ENCODE measurements around the gene HIF3A.
"Not testable (repeated sequence)": the region's sequence is repeated elsewhere in the genome, so short reads cannot be mapped to it uniquely, and the experiment has no call there.

Gene HIF3A

GRCh38 chr19:46303691-46304397 lies 7.0 kb downstream of the HIF3A start:
- Mint-ChIP-seq H3K9me3 (peaks cover 8% of the 10 kb centered on the region), H3K27me3 (no peaks in the 10 kb centered on the region), H3K4me1 (no peaks in the 10 kb centered on the region), H3K27ac (no peak overlapping the region), H3K4me3 (no peak overlapping the region), H3K36me3 (ENCODE audit: low read depth) (no peaks in the 10 kb centered on the region)
- ATAC-seq: no peak
- DNase-seq: peak; percentile 4

DNA sequence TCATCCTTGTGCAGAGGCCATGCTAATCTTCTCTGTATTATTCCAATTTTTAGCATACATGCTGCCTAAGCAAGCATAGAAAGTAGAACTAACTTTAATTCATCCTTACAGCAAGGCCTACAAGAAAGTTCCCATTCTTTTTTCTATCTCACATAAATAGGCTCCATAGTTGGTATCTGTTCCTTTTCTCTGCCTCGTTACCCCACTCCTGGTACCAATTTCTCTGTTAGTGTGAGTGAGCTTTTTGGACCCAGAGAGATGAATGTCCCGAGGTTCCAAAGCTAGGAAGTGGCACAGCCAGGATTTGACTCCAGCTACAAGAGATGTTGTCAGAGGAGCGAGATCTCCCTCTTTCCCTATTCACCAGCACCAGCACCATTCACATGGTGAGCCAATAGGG lies 9.7 kb downstream of the HIF3A start:
- no peaks in the 10 kb centered on the region for H3K27me3 Mint-ChIP-seq
- no peak for ATAC-seq
- no peak for DNase-seq
- H3K27ac Mint-ChIP-seq: no peak overlapping the region
- H3K36me3 Mint-ChIP-seq (ENCODE audit: low read depth): no peaks in the 10 kb centered on the region
- peaks cover 8% of the 10 kb centered on the region for H3K9me3 Mint-ChIP-seq
- no peaks in the 10 kb centered on the region for H3K4me1 Mint-ChIP-seq
- H3K4me3 Mint-ChIP-seq: no peak overlapping the region

DNA sequence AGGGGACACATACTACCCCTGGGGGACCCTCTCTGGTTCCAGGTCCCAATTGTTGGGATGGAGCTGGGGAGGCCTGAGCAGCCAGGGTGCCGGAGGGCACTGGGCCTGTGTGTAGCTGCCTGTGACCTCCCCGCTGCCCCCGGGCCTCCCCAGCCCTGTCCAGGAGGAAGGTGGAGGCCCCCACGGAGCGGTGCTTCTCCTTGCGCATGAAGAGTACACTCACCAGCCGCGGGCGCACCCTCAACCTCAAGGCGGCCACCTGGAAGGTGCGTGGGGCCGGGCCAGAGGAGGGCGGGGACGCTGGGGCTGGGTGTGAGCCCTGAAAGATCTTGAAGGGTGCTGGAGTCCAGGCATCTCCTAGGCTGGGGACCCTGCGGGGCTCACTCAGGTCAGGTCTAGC lies 11.7 kb downstream of the HIF3A start:
- H3K27me3 Mint-ChIP-seq: peaks cover 2% of the 10 kb centered on the region
- ATAC-seq (no peak), DNase-seq (no peak)
- no peaks in the 10 kb centered on the region for H3K4me1 Mint-ChIP-seq
- H3K4me3 Mint-ChIP-seq: no peak overlapping the region
- no peak overlapping the region for H3K27ac Mint-ChIP-seq
- H3K9me3 Mint-ChIP-seq: peaks cover 8% of the 10 kb centered on the region
- no peaks in the 10 kb centered on the region for H3K36me3 Mint-ChIP-seq (ENCODE audit: low read depth)

DNA sequence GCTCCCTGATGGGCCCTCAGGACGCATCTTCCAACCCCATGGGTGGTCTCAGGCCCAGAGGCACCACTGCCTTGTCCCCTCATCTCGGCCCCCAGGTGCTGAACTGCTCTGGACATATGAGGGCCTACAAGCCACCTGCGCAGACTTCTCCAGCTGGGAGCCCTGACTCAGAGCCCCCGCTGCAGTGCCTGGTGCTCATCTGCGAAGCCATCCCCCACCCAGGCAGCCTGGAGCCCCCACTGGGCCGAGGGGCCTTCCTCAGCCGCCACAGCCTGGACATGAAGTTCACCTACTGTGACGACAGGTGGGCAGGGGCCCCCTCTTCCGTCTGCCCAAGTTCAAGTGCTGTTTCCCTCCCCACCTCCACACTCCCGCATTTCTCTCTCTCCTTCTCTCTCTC lies 12.2 kb downstream of the HIF3A start:
- H3K27ac Mint-ChIP-seq: no peak overlapping the region
- no peak for DNase-seq
- H3K4me3 Mint-ChIP-seq: no peak overlapping the region
- no peaks in the 10 kb centered on the region for H3K36me3 Mint-ChIP-seq (ENCODE audit: low read depth)
- H3K4me1 Mint-ChIP-seq: no peaks in the 10 kb centered on the region
- peaks cover 8% of the 10 kb centered on the region for H3K9me3 Mint-ChIP-seq
- ATAC-seq: no peak
- H3K27me3 Mint-ChIP-seq: peaks cover 2% of the 10 kb centered on the region

DNA sequence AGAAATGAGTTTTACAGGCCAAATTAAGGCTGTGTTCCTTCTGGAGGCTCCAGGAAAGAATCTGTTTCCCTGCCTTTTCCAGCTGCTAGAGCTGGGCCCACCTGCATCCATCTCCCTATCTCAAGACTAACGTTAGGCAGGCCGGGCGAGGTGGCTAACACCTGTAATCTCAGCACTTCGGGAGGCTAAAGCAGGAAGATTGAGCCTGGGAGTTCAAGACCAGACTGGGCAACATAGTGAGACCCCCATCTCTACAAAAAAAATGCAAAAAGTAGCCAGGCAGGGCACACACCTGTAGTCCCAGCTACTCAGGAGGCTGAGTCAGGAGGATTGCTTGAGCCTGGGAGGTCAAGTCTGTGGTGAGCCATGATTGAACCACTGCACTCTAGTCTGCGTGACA lies 14.6 kb downstream of the HIF3A start:
- DNase-seq: no peak
- H3K27me3 Mint-ChIP-seq: peaks cover 2% of the 10 kb centered on the region
- no peak overlapping the region for H3K27ac Mint-ChIP-seq
- ATAC-seq: no peak
- no peaks in the 10 kb centered on the region for H3K36me3 Mint-ChIP-seq (ENCODE audit: low read depth)
- H3K9me3 Mint-ChIP-seq: peaks cover 5% of the 10 kb centered on the region
- H3K4me3 Mint-ChIP-seq: no peak overlapping the region
- H3K4me1 Mint-ChIP-seq: no peaks in the 10 kb centered on the region

- H3K9me3 Mint-ChIP-seq; DNase-seq; H3K4me3 Mint-ChIP-seq; H3K27me3 Mint-ChIP-seq; H3K36me3 Mint-ChIP-seq (ENCODE audit: low read depth); H3K27ac Mint-ChIP-seq; ATAC-seq; H3K4me1 Mint-ChIP-seq: not testable (repeated sequence)
Observed at GRCh38 chr19:46313540-46314469, 17.0 kb downstream of the HIF3A start.

DNA sequence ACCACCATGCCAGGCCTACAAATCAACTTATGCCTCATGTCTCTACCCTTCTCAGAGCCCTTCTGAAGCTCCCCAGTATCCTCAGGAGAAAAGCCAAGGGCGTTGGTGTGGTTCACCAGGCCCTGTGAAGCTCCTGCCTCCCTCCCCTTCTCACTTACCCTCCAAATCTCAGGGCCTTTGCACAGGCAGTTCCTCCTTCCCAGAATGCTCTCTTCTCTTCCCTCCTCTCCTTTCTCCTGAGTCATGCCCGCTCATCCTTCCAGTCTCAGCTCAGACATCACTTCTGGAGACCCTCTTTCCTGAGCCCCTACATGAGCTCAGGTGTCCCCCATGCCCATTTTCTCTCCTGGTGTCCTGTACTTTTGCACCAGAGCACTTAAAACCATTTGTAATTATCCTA lies 20.5 kb downstream of the HIF3A start:
- Mint-ChIP-seq H3K4me1 (no peaks in the 10 kb centered on the region), H3K27ac (no peak overlapping the region), H3K4me3 (no peak overlapping the region), H3K9me3 (no peaks in the 10 kb centered on the region), H3K36me3 (ENCODE audit: low read depth) (no peaks in the 10 kb centered on the region), H3K27me3 (peaks cover 2% of the 10 kb centered on the region)
- ATAC-seq: no peak
- no peak for DNase-seq

DNA sequence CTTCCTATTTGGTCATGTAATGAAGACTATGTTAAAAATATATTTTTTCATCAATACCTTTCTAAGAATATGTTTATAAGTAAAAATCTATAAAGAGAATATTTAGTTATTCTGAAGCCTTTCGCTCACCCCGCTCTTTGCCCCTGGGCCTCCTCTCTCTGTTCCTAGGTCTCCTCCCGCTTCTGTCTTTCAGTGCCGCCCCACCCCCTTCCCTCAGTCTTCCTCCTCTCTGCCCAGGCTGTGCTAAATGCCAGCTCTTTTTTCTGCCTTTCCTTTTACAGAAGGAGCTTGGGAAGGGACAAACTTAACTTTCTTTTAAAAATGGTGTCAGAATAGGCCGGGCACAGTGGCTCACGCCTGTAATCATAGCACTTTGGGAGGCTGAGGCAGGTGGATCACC lies 22.8 kb downstream of the HIF3A start:
- no peaks in the 10 kb centered on the region for H3K36me3 Mint-ChIP-seq (ENCODE audit: low read depth)
- ATAC-seq: no peak
- H3K4me1 Mint-ChIP-seq: no peaks in the 10 kb centered on the region
- no peak for DNase-seq
- no peaks in the 10 kb centered on the region for H3K9me3 Mint-ChIP-seq
- H3K27ac Mint-ChIP-seq: no peak overlapping the region
- H3K4me3 Mint-ChIP-seq: no peak overlapping the region
- H3K27me3 Mint-ChIP-seq: no peaks in the 10 kb centered on the region

GRCh38 chr19:46320559-46320958 lies 23.7 kb downstream of the HIF3A start:
- H3K36me3 Mint-ChIP-seq (ENCODE audit: low read depth): no peaks in the 10 kb centered on the region
- DNase-seq (no peak), ATAC-seq (no peak)
- no peaks in the 10 kb centered on the region for H3K27me3 Mint-ChIP-seq
- no peak overlapping the region for H3K4me3 Mint-ChIP-seq
- H3K27ac Mint-ChIP-seq: no peak overlapping the region
- H3K9me3 Mint-ChIP-seq: peaks cover 4% of the 10 kb centered on the region
- no peaks in the 10 kb centered on the region for H3K4me1 Mint-ChIP-seq

- DNase-seq (no peak), ATAC-seq (no peak)
- no peaks in the 10 kb centered on the region for H3K4me1 Mint-ChIP-seq
- H3K36me3 Mint-ChIP-seq (ENCODE audit: low read depth): peaks cover 5% of the 10 kb centered on the region
- H3K4me3 Mint-ChIP-seq: no peak overlapping the region
- no peaks in the 10 kb centered on the region for H3K27me3 Mint-ChIP-seq
- H3K27ac Mint-ChIP-seq: no peak overlapping the region
- H3K9me3 Mint-ChIP-seq: peaks cover 10% of the 10 kb centered on the region
Observed at GRCh38 chr19:46321653-46322052, 24.8 kb downstream of the HIF3A start.

DNA sequence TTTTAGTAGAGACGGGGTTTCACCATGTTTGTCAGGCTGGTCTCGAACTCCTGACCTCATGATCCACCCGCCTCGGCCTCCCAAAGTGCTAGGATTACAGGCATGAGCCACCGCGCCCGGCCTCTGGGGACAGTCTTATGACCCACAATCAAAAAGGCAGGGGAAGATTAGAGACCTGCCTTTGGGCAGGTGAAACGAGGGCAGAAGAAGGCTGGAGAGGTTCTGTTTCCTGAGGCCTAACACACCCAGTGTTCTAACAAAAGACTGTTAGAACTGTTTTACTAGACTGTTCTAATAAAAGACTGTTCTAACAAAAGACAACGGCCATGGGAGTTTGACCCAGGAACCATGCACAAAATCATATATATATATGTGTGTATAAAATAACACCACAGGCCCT lies 26.4 kb downstream of the HIF3A start:
- H3K36me3 Mint-ChIP-seq (ENCODE audit: low read depth); DNase-seq; H3K4me3 Mint-ChIP-seq; H3K4me1 Mint-ChIP-seq; H3K27me3 Mint-ChIP-seq; ATAC-seq; H3K27ac Mint-ChIP-seq: not testable (repeated sequence)
- peaks cover 15% of the 10 kb centered on the region for H3K9me3 Mint-ChIP-seq

- no peak overlapping the region for H3K4me3 Mint-ChIP-seq
- no peak overlapping the region for H3K27ac Mint-ChIP-seq
- H3K4me1 Mint-ChIP-seq: no peaks in the 10 kb centered on the region
- DNase-seq (no peak), ATAC-seq (no peak)
- peaks cover 5% of the 10 kb centered on the region for H3K36me3 Mint-ChIP-seq (ENCODE audit: low read depth)
- peaks cover 20% of the 10 kb centered on the region for H3K9me3 Mint-ChIP-seq
- H3K27me3 Mint-ChIP-seq: peaks cover 2% of the 10 kb centered on the region
Observed at GRCh38 chr19:46324277-46324676, 27.4 kb downstream of the HIF3A start.

DNA sequence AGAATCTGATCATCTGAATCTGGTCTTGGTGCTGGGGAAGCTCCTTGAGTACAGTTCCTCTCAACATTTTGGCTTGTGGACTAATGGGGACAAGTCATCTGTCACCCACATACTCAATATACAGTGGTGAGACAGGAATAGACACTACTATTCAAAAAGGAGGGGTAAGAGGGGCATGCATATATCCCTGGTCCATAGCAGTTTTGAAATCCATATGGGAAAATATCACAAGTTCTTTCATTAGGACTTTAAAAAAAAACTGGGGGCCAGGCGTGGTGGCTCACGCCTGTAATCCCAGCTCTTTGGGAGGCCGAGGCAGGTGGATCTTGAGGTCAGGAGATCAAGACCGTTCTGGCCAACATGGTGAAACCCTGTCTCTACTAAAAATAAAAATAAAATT lies 29.8 kb downstream of the HIF3A start:
- peaks cover 31% of the 10 kb centered on the region for H3K9me3 Mint-ChIP-seq
- H3K27ac Mint-ChIP-seq: no peak overlapping the region
- no peaks in the 10 kb centered on the region for H3K4me1 Mint-ChIP-seq
- DNase-seq (no peak), ATAC-seq (no peak)
- peaks cover 6% of the 10 kb centered on the region for H3K27me3 Mint-ChIP-seq
- H3K4me3 Mint-ChIP-seq: no peak overlapping the region
- H3K36me3 Mint-ChIP-seq (ENCODE audit: low read depth): peaks cover 5% of the 10 kb centered on the region

- Mint-ChIP-seq H3K36me3 (ENCODE audit: low read depth) (peaks cover 5% of the 10 kb centered on the region), H3K9me3 (peaks cover 31% of the 10 kb centered on the region), H3K4me1 (no peaks in the 10 kb centered on the region), H3K27ac (no peak overlapping the region), H3K4me3 (no peak overlapping the region), H3K27me3 (peaks cover 6% of the 10 kb centered on the region)
- DNase-seq (no peak), ATAC-seq (no peak)
Observed at GRCh38 chr19:46328079-46328478, 31.2 kb downstream of the HIF3A start.

GRCh38 chr19:46330319-46330918 lies 33.6 kb downstream of the HIF3A start:
- DNase-seq (no peak), ATAC-seq (no peak)
- Mint-ChIP-seq H3K36me3 (ENCODE audit: low read depth) (peaks cover 5% of the 10 kb centered on the region), H3K27me3 (peaks cover 6% of the 10 kb centered on the region), H3K4me1 (no peaks in the 10 kb centered on the region), H3K4me3 (no peak overlapping the region), H3K27ac (no peak overlapping the region), H3K9me3 (peaks cover 29% of the 10 kb centered on the region)
